ENCODE measurements around the gene FKBP2.

The FKBP2 gene

DNA sequence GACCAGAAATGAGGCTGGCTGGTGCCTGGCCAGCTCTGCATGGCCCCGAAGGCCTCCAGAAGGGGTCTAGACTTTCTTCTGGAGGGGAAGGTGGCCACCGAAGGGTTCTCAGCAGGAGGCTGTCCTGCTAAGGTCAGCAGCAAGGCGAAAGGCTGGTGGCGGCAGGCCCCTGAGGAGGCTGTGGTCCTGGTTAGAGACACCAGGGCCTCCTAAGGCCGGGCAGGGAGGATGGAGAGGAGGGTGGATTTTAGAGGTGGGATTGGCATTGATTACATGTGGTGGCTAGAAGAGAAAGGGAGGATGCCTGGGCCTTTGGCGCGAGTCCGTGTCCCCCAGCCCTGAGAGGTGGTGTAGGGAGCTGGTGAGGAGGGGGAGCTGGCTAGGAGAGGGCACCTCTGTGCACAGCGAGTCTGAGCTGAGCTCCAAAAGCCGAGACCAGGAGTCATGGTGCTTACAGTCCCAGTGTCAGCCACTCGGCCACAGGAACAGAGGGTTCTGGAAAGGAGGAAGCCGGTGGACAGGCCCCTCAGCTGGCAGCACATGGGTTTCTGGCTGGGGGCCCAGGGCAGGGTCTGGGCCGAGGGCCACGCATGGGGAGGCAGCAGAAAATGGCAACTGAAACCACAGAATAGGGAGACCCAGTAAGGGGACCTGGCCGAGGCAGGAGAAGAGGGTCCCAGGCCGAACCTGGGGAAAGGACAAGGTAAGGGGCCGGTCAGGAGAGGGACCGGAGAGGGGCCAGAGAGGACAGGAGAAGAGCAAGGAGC lies 31.9 kb upstream of the FKBP2 start:
- TF ChIP-seq, protein P1, sequence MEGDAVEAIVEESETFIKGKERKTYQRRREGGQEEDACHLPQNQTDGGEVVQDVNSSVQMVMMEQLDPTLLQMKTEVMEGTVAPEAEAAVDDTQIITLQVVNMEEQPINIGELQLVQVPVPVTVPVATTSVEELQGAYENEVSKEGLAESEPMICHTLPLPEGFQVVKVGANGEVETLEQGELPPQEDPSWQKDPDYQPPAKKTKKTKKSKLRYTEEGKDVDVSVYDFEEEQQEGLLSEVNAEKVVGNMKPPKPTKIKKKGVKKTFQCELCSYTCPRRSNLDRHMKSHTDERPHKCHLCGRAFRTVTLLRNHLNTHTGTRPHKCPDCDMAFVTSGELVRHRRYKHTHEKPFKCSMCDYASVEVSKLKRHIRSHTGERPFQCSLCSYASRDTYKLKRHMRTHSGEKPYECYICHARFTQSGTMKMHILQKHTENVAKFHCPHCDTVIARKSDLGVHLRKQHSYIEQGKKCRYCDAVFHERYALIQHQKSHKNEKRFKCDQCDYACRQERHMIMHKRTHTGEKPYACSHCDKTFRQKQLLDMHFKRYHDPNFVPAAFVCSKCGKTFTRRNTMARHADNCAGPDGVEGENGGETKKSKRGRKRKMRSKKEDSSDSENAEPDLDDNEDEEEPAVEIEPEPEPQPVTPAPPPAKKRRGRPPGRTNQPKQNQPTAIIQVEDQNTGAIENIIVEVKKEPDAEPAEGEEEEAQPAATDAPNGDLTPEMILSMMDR (IDR thresholded peaks at IDR 0.05; ENCODE audit: control insufficient read depth, extremely low read depth, insufficient read depth) = no peak
- no peak for DNase-seq (ENCODE audit: low read depth)
- no peak overlapping the region for H3K4me3 ChIP-seq (ENCODE audit: low read depth, low read length)

DNA sequence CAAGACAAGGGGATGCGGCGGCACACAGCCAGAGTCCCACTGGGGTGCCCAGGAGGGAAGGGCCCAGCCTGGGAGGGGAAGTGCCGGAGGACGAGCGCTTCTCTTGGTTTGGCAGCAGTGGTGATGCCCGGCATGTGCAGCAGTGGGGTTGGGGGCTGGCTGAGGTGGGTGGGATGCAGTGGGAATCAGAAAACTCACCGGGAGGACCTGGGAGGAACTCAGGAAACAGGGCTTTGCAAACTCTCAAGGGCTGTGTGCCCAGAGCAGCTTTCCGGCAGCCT lies 31.4 kb upstream of the FKBP2 start:
- no peak overlapping the region for H3K4me3 ChIP-seq (ENCODE audit: low read depth, low read length)
- no peak for DNase-seq (ENCODE audit: low read depth)
- TF ChIP-seq, protein P1 (IDR thresholded peaks at IDR 0.05; ENCODE audit: control insufficient read depth, extremely low read depth, insufficient read depth) = no peak

DNA sequence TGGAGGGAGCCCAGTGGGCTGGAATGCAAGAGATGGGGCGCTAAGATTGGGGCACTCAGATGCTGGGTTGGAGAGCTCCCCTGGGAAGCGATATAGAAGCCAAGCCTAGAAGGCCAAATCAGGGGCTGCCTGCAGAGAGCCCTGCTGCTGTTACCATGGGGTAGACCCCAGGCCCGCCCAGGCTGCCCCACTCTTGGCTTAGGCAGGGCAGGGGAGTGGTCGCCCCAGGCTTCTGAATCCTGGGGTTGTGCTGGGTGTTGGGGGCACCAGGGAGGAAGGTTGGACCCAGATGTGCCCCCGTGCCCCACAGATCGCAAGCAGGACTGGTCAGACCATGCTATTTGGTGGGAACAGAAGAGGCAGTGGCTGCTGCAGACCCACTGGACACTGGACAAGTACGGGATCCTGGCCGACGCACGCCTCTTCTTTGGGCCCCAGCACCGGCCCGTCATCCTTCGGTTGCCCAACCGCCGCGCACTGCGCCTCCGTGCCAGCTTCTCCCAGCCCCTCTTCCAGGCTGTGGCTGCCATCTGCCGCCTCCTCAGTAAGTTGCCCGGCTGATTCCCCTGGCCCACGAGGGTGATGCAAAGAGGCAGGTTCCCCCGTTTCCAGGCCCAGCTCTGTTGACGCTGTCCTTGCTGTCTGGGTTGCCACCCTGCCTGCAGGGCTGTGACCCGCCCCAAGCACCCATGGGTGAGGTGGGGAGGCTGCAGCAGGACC lies 30.4 kb upstream of the FKBP2 start:
- DNase-seq (ENCODE audit: low read depth) = no peak
- TF ChIP-seq, protein P1 (IDR thresholded peaks at IDR 0.05; ENCODE audit: control insufficient read depth, extremely low read depth, insufficient read depth) = no peak
- no peak overlapping the region for H3K4me3 ChIP-seq (ENCODE audit: low read depth, low read length)

DNA sequence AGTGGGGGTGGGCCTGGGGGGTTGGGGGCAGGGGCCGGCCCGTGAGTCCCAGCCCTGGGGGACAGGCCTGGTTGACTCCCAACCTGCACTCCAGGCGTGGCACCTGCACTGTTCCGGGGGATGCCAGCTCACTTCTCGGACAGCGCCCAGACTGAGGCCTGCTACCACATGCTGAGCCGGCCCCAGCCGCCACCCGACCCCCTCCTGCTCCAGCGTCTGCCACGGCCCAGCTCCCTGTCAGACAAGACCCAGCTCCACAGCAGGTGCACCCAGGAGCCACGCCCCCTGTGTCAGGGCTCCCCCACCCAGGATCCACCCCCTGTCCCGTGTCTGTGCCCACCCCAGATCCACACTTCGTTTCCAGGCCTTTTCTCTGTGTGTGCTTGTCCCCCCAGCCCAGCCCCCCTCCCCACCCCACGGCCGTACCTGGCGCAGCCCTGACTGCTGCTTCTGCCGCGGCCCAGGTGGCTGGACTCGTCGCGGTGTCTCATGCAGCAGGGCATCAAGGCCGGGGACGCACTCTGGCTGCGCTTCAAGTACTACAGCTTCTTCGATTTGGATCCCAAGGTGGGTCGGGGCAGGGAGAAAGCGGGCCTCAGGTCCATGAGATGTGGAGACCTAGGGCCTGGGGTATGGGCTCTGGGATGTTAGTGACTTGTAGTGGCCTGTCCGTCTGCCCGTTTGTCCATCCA lies 29.6 kb upstream of the FKBP2 start:
- no peak for DNase-seq (ENCODE audit: low read depth)
- TF ChIP-seq, protein P1 (IDR thresholded peaks at IDR 0.05; ENCODE audit: control insufficient read depth, extremely low read depth, insufficient read depth) = no peak
- no peak overlapping the region for H3K4me3 ChIP-seq (ENCODE audit: low read depth, low read length)

DNA sequence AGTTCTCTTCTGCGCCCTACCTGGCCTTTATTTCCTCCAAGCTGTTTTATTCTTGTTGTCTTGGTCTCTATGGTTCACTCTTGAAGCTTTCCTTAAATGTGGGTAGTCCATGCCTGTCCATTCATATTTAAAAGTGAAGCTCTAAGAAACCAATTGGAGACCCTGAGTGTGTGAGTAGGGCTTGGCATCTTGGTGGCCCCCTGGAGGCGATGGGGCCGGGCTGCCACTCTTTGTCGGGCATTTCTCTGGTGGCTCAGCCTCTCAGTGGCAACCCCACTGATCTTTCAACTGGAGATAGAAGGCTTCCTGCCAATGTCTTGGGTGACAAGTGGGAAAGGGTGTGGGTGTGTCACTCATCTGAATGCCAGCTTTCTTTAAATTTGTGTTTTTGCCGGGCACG lies 24.0 kb upstream of the FKBP2 start:
- TF ChIP-seq, protein P1 (IDR thresholded peaks at IDR 0.05; ENCODE audit: control insufficient read depth, extremely low read depth, insufficient read depth) = no peak
- no peak for DNase-seq (ENCODE audit: low read depth)
- H3K4me3 ChIP-seq (ENCODE audit: low read depth, low read length) = no peak overlapping the region

DNA sequence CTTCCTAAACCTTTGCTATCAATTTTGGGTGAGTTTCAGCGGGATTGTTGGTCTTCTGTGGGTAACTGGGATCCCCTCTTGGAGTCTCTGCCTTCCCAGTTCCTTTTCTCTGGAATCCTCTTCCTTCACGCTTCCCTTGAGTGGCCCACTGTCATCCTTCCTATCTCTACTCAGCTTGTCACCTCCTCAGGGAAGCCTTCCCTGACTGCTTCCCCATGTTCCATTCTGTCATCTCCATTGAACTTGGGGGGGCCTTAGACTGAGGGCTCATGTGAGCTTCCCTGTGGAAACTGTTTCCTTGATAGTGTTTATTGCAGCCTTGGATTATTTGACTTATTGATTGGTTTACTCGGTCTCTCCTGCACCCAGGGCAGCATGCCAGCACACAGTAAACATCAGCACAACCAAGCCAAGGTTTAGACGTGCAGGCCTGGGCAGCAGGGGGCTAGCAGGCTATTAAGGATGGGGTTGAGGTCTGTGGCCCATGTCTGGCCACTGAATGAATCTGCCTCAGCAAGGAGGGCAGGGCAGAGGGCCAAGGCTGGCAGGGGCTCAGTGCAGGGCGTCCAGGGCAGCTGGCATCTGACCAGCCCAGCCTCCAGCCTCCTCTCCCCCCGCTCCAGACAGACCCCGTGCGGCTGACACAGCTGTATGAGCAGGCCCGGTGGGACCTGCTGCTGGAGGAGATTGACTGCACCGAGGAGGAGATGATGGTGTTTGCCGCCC lies 22.1 kb upstream of the FKBP2 start:
- DNase-seq (ENCODE audit: low read depth) = no peak
- TF ChIP-seq, protein P1 (IDR thresholded peaks at IDR 0.05; ENCODE audit: control insufficient read depth, extremely low read depth, insufficient read depth) = no peak

More for the DNA sequence above, 22.1 kb upstream of the FKBP2 start:
- no peak overlapping the region for H3K4me3 ChIP-seq (ENCODE audit: low read depth, low read length)
